ENCODE data around the gene GLE1. TPM values are rescaled to one million over a fixed set of nuclear protein-coding genes. Genes with fewer than 3 reads are reported as not detected.

The GLE1 gene, protein sequence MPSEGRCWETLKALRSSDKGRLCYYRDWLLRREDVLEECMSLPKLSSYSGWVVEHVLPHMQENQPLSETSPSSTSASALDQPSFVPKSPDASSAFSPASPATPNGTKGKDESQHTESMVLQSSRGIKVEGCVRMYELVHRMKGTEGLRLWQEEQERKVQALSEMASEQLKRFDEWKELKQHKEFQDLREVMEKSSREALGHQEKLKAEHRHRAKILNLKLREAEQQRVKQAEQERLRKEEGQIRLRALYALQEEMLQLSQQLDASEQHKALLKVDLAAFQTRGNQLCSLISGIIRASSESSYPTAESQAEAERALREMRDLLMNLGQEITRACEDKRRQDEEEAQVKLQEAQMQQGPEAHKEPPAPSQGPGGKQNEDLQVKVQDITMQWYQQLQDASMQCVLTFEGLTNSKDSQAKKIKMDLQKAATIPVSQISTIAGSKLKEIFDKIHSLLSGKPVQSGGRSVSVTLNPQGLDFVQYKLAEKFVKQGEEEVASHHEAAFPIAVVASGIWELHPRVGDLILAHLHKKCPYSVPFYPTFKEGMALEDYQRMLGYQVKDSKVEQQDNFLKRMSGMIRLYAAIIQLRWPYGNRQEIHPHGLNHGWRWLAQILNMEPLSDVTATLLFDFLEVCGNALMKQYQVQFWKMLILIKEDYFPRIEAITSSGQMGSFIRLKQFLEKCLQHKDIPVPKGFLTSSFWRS
- total RNA-seq, result 10 to 100 TPM; 14.6 to 15.5 TPM
- long read RNA-seq, donor 1, transcript GLE1-201 (16 exons, 3,321 nt), result major isoform, 5 of 13 reads
- long read RNA-seq, donor 1, partial matches to known transcripts, result 3 of 13 reads
- long read RNA-seq, donor 1, other reads (novel, unspliced or antisense), result 5 of 13 reads
- long read RNA-seq, donor 2, transcript GLE1-201 (16 exons, 3,321 nt), result major isoform, 16 of 19 reads
- long read RNA-seq, donor 2, partial matches to known transcripts, result 3 of 19 reads
- long read RNA-seq, donor 2, other reads (novel, unspliced or antisense), result 0 of 19 reads

GRCh38 chr9:128504485-128505413 is at the start of gene GLE1:
TSS of gene GLE1 (plus strand) at chr9:128504719. CDS start at chr9:128504806, 87 bp downstream.
- intact Hi-C loops (cut with DNase I), result no loop called here
- DNase-seq (ENCODE audit: low spot score), result peak; percentile 99

DNA sequence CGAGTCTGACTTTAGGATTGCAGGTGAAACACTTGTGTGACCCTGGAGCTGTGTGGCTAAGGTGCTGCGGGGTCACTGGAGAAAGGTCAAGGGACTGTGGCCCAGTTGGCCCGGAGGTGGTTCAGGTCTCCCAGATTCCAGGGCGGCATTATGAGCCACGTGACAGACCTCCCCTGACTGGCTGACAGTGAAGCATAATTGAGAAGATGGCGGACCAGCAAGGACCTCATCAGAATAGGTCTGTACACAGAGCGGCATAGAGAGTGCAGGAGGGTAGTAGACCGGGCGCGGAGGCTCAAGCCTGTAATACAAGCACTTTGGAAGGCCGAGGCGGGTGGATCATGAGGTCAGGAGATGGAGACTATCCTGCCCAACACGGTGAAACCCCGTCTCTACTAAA is 49.5 kb upstream of the GLE1 start:
- no peak for DNase-seq (ENCODE audit: low spot score)
- intact Hi-C loops (cut with DNase I), result no loop called here

DNA sequence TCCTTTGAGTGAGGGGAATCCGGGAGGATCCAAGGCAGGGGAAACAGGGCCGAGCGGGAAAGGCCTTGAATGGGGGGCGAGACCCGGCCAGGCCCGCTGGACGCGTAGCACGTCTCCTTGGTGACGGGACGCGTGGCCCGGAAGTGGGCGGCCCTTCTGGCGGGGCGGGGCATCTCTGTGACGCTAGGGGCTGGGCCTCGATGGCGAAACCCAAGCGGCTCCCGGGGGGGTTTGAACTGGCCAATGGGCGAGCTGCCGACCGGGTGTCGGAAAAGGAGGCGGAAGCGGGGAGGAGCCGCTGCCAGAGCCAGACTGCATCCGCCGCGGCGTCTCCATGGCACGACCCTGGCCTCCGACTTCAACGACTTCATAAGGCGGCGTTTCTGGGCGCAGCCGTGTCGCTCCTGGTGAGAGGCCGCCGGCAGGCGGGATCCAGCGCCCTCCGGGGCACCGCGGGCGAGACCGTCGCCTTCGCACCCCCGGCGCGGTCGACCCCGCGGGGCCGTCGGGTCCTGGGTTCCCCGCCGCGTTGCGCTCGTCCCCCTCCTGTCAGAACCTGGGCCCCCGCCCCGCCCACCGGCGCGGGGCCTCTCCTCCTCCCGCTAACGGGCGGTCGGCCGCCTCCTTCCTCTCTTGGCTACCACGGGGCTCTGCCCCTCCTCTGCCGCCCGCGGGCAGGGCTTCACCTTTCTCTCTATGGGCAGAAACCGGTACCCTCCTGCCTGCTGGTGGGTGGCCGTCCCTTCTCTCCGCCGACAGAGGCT is 48.5 kb upstream of the GLE1 start, which contains the start of gene ODF2:
TSS of gene ODF2 (plus strand) at position 158 of the 764 bp plus-strand sequence. CDS start at position 244, 86 bp downstream.
- intact Hi-C loops (cut with DNase I), result no loop called here
- DNase-seq (ENCODE audit: low spot score), result peak; percentile 99

DNA sequence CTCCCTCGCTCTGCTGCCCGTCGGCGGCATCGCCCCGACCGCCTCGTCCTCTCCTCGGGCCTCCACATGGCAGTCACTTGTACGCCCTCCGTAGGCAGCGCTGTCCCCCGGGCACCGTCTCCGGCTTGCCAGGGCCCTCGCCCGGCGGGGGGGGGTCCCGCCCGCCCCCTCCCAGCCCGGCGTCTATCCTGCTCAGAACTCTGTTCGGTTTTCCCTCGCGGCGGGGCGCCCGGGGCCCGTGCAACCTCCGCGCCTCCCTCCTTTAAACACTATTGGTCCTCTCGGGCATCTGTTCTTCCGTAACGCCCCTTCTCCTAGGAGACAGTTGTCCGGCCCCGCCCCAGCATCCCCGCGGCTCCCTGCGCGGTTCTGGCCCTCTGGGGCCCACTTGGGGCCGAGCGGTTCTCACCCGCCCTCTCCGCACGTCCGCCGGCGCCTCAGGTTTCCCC is 47.9 kb upstream of the GLE1 start:
- intact Hi-C loops (cut with DNase I), result no loop called here
- peak; percentile 90 for DNase-seq (ENCODE audit: low spot score)

DNA sequence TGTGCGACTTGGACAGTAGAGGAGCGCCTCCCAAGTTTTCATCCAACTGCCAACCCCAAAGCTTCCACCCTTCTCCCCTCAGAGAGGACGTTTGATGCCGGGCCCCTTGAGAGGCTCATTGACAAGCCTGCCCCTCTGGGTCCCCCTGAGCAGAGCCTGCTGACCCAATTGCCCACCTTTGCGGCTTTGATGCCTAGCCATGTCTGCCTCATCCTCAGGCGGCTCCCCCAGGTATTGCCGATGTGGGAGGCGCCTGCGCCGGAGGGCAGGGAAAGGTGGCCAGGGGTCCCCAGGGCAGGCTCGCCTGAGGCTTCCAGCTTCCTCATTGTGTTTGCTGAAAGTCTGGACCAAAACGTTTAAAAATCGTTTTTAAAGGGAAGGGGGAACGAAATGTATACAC is 47.3 kb upstream of the GLE1 start:
- DNase-seq (ENCODE audit: low spot score), result no peak
- intact Hi-C loops (cut with DNase I), result no loop called here

- intact Hi-C loops (cut with DNase I), result no loop called here
- DNase-seq (ENCODE audit: low spot score), result no peak
Measured at GRCh38 chr9:128459011-128459410, 45.5 kb upstream of the GLE1 start.

DNA sequence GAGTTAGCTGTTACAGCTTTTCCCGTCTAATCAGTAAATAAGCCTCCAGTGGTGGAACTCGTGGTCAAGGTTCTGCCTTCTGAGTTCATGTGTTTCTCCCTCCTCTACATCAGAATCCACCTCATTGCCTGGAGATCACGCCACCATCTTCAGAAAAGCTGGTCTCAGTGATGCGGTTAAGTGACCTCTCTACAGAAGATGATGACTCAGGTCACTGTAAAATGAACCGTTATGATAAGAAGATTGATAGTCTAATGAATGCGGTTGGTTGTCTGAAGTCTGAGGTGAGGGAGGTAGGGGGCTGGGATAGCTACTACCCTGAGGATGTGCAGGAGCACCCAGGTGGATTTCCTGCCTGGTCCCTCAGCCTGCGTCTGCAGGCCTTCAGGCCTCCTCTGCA is 35.4 kb upstream of the GLE1 start:
- intact Hi-C loops (cut with DNase I), result no loop called here
- DNase-seq (ENCODE audit: low spot score), result no peak

GRCh38 chr9:128470560-128470959 is 34.0 kb upstream of the GLE1 start:
- intact Hi-C loops (cut with DNase I), result no loop called here
- DNase-seq (ENCODE audit: low spot score), result peak; percentile 82

DNA sequence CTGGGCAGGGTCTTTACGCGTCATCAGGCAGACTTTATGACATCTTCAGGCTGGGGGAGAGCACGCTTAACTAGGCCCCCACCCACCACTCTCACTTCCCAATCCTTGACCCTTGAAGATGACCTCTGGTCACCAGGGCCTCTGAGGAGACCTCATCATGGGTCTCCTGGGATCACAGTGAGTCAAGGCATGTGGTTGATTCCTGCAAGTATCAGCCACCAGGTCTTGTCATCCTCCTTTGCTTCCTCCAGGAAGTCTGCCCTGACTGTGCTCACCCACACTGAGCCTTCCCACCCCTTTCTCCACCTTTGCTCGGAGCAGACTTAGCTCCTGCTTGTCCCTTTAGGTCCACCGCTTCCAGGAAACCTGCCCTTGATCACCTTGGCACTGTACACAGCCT is 31.4 kb upstream of the GLE1 start:
- no peak for DNase-seq (ENCODE audit: low spot score)
- intact Hi-C loops (cut with DNase I), result no loop called here

DNA sequence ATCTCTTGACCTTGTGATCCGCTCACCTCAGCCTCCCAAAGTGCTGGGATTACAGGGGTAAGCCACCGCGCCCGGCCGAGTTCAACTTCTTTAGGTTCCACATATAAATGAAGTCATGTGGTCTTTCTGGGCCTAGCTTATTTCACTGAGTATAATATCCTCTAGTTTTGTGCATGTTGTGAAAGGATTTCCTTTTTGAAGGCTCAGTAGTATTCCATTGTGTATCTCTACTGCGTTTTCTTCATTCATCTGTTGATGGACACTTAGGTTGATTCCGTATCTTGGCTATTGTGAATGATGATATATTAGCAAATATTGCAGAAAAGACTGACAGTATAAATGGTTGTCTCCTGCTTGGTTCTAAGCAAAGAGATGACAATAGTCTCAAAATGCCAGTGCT is 28.7 kb upstream of the GLE1 start:
- no peak for DNase-seq (ENCODE audit: low spot score)
- intact Hi-C loops (cut with DNase I), result no loop called here

DNA sequence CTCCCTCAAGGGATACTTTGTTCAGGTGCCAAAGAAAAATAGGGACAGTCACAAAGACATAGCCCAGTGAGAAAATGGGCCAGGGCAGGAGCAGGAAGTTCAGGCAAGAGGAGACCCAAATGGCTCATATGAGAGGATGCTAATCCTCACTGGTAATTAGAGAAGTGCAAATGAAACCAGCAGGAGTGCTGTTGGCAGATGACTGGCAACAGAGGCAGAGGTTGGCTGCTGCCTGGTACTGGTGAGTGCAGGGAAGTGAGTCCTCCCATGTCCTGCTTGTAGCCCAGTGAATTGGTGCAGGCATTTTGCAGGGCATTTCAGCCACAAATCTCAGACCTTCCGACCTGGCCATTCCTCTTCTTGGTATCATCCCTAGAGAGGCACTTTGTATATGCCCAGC is 25.3 kb upstream of the GLE1 start:
- no peak for DNase-seq (ENCODE audit: low spot score)
- intact Hi-C loops (cut with DNase I), result no loop called here

GRCh38 chr9:128481561-128481960 is 23.0 kb upstream of the GLE1 start:
- intact Hi-C loops (cut with DNase I), result no loop called here
- DNase-seq (ENCODE audit: low spot score), result no peak

DNA sequence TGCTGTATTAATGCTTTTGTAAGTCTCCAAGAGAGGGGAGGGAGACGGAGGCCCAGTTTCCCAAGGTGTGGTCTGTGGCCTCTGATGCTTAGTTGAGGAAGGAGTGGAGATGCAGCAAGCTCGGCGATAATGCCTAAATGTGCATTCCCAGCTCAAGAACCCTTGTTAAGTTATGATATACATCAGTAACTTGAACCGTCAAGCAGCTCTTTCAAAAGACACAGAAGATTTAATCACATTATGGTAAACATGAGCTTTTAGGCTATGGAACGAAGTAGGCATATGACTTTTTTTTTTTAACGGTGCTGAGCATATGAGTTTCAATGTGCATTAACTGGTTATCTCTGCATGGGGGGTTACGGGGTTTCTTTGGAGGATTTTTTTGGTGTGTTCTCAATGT is 22.3 kb upstream of the GLE1 start:
- DNase-seq (ENCODE audit: low spot score), result peak; percentile 17
- intact Hi-C loops (cut with DNase I), result no loop called here

- peak; percentile 52 for DNase-seq (ENCODE audit: low spot score)
- intact Hi-C loops (cut with DNase I), result no loop called here
Measured at GRCh38 chr9:128484686-128485413, 19.7 kb upstream of the GLE1 start.

DNA sequence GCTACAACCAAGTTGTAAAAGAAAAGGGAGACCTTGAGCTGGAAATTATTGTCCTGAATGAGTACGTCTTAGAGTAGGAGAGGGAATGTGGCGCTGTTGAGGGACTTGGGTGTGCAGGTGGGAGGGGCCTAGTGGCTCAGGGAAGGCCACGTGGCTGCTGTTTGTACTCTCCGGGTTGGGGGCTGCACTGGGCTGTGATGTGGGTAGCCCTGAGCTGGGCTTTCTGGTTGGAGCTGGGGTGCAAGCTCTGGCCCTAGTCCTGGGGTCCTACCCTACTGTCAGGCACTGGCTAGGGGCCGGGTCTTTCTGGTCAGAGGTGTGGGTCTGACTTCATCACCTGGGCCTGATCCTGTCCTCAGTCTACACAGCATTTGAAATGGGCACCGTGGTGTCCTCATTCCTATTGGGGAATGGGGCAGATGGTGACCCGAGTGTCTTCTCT is 19.1 kb upstream of the GLE1 start:
- peak; percentile 52 for DNase-seq (ENCODE audit: low spot score)
- intact Hi-C loops (cut with DNase I), result no loop called here

GRCh38 chr9:128486201-128486600 is 18.3 kb upstream of the GLE1 start:
- DNase-seq (ENCODE audit: low spot score), result no peak
- intact Hi-C loops (cut with DNase I), result no loop called here

GRCh38 chr9:128493424-128493823 is 11.1 kb upstream of the GLE1 start:
- DNase-seq (ENCODE audit: low spot score), result no peak
- intact Hi-C loops (cut with DNase I), result no loop called here
